Endothelial cell of umbilical vein (primary cell): ENCODE measurements around the gene MADCAM1. TPM values are rescaled to one million over a fixed set of nuclear protein-coding genes. Genes with fewer than 3 reads are reported as not detected.

Experiments
- BruUV-seq: library from RNA; stranded (reverse); fragments of 400-500 nt; replicated peaks from 2 replicates; lab custom pipeline; 2021; lab: Mats Ljungman, UMichigan
- CTCF ChIA-PET: fragments of 300-600, 350-600 bp; sonication (Branson Sonifier 250); formaldehyde crosslinking; loops from one replicate; lab custom pipeline; 2021; ENCODE audit warnings: antibody characterized with exemption, inconsistent platforms; lab: Charles Lee
- POLR2A ChIA-PET: fragments of 300-600, 350-600 bp; sonication (Branson Sonifier 250); formaldehyde crosslinking; loops from one replicate; lab custom pipeline; 2021; ENCODE audit warnings: antibody characterized with exemption, inconsistent platforms; lab: Charles Lee
- DNase-seq: peaks from one replicate; pipeline ENCODE4 v3.0.0-alpha.2; 2011; ENCODE audit warnings: low read depth, low spot score
- FAIRE-seq: peaks from 2 replicates; lab custom pipeline; 2011; peaks lifted over from hg19 to GRCh38; lab: Jason Lieb, UNC
- H2AFZ ChIP-seq: 2 replicates; pipeline ENCODE4 v1.6.0; 2012; ENCODE audit warnings: low read depth, low read length, control low read depth, inconsistent platforms
- H3K27ac ChIP-seq: 2 replicates; pipeline ENCODE4 v1.5.1; 2011; ENCODE audit warnings: low read depth, mild to moderate bottlenecking, control low read depth, low read length, moderate library complexity; ENCODE audit not compliant: insufficient read depth
- H3K27me3 ChIP-seq, 2 experiments: 2 replicates each; pipeline versions ENCODE4 v1.6.0 to v1.6.1; 2011; ENCODE audit warnings: low read length in 2 of 2, mixed read lengths in 1 of 2; ENCODE audit not compliant: control insufficient read depth in 2 of 2, insufficient read depth in 2 of 2
- H3K36me3 ChIP-seq, 2 experiments: 2 replicates in 1 of 2; 3 replicates in 1 of 2; pipeline ENCODE4 v1.5.1; 2011; ENCODE audit warnings: low read length in 2 of 2, mild to moderate bottlenecking in 1 of 2, moderate library complexity in 1 of 2; ENCODE audit not compliant: control insufficient read depth in 2 of 2, insufficient read depth in 2 of 2; ENCODE audit errors: extremely low read depth in 1 of 2
- H3K4me1 ChIP-seq: 3 replicates; pipeline ENCODE4 v1.5.1; 2011; ENCODE audit warnings: mild to moderate bottlenecking, low read length; ENCODE audit not compliant: control insufficient read depth, insufficient read depth; ENCODE audit errors: extremely low read depth
- H3K4me2 ChIP-seq: 2 replicates; pipeline ENCODE4 v1.6.1; 2011; ENCODE audit warnings: low read length, control low read depth, mixed read lengths; ENCODE audit not compliant: insufficient read depth
- H3K4me3 ChIP-seq, 3 experiments: fragments of 200-600 bp in 1 of 3; sonication (generic), shearing (Covaris generic) in 1 of 3; replicated peaks in 1 of 3; 2 replicates each; pipeline ENCODE4 v1.5.1; 2011 to 2016; ENCODE audit warnings: control low read depth in 3 of 3, low read length in 3 of 3, mild to moderate bottlenecking in 2 of 3, inconsistent platforms in 1 of 3, low read depth in 1 of 3, moderate library complexity in 1 of 3; ENCODE audit not compliant: insufficient read depth in 1 of 3
- H3K79me2 ChIP-seq: 2 replicates; pipeline ENCODE4 v1.6.0; 2012; ENCODE audit warnings: low read length, inconsistent platforms; ENCODE audit not compliant: control insufficient read depth, insufficient read depth
- H3K9ac ChIP-seq: replicated peaks from 2 replicates; pipeline ENCODE3; 2011; ENCODE audit warnings: low read length, control low read depth; ENCODE audit not compliant: insufficient read depth; ENCODE audit errors: extremely low read depth
- H3K9me1 ChIP-seq: replicated peaks from 3 replicates; pipeline ENCODE4 v1.6.0; 2011; ENCODE audit warnings: mild to moderate bottlenecking, low read length; ENCODE audit not compliant: control insufficient read depth, insufficient read depth; ENCODE audit errors: extremely low read depth
- H3K9me3 ChIP-seq: replicated peaks from 2 replicates; pipeline ENCODE4 v1.5.1; 2012; ENCODE audit warnings: low read length, inconsistent platforms; ENCODE audit not compliant: control insufficient read depth, insufficient read depth
- H4K20me1 ChIP-seq: replicated peaks from 2 replicates; pipeline ENCODE3; 2011; ENCODE audit warnings: mild to moderate bottlenecking, low read length; ENCODE audit not compliant: control insufficient read depth, insufficient read depth; ENCODE audit errors: extremely low read depth
- CTCF ChIP-seq, 2 donors: IDR thresholded peaks; 1 replicate in 1 of 2; 2 replicates in 1 of 2; pipeline ENCODE4 v1.5.1; 2011; ENCODE audit warnings: low read length in 2 of 2, mild to moderate bottlenecking in 2 of 2, moderate library complexity in 2 of 2, control low read depth in 1 of 2, inconsistent platforms in 1 of 2, low read depth in 1 of 2; ENCODE audit not compliant: insufficient read depth in 1 of 2; ENCODE audit errors: extremely low read depth in 1 of 2
- EZH2 ChIP-seq: IDR thresholded peaks from 2 replicates; pipeline ENCODE4 v1.6.1; 2012; ENCODE audit warnings: borderline replicate concordance, low read depth, mild to moderate bottlenecking, moderate library complexity, low read length, inconsistent platforms; ENCODE audit not compliant: severe bottlenecking
- FOS ChIP-seq: IDR thresholded peaks from 2 replicates; pipeline ENCODE4 v1.6.1; 2011; ENCODE audit warnings: mild to moderate bottlenecking, low read length, moderate library complexity, borderline replicate concordance; ENCODE audit not compliant: insufficient read depth
- GATA2 ChIP-seq: IDR thresholded peaks from 2 replicates; pipeline ENCODE4 v1.7.0; 2011; ENCODE audit warnings: low read depth, mild to moderate bottlenecking, moderate library complexity, mixed read lengths, low read length; ENCODE audit not compliant: insufficient read length, insufficient read depth
- JUN ChIP-seq: IDR thresholded peaks from 2 replicates; pipeline ENCODE4 v1.6.1; 2011; ENCODE audit warnings: borderline replicate concordance, low read depth; ENCODE audit not compliant: insufficient read length, insufficient read depth
- MAX ChIP-seq: IDR thresholded peaks from 2 replicates; pipeline ENCODE4 v1.6.1; 2011; ENCODE audit not compliant: insufficient read depth, insufficient read length
- MYC ChIP-seq: IDR thresholded peaks from one replicate; pipeline ENCODE4 v1.6.1; 2011; ENCODE audit warnings: mild to moderate bottlenecking, low read depth, low read length
- POLR2A ChIP-seq: IDR thresholded peaks from 2 replicates; pipeline ENCODE4 v1.6.1; 2012; ENCODE audit warnings: low read depth, mild to moderate bottlenecking, control low read depth, low read length
- POLR2AphosphoS5 ChIP-seq: IDR thresholded peaks from 2 replicates; pipeline ENCODE4 v1.6.1; 2012; ENCODE audit warnings: low read depth, mild to moderate bottlenecking, control low read depth, low read length, moderate library complexity; ENCODE audit not compliant: insufficient read depth
- dilution Hi-C: fragments of 300-500 bp; cut with MboI; formaldehyde crosslinking; loops from one replicate; pipeline ENCODE4 v1.15.0; 2019; ENCODE audit warnings: low sequenced_read_pairs; ENCODE audit not compliant: extremely low pct_ligation_motif_present
- intact Hi-C: fragments of 100-400 bp; cut with micrococcal nuclease; formaldehyde crosslinking; loops from one replicate; pipeline ENCODE4 v1.10.0; 2022
- polyA plus RNA-seq, 4 experiments: library from polyadenylated mRNA; depleted of rRNA in 3 of 4; stranded (reverse) in 3 of 4; unstranded in 1 of 4; fragments of >200 nt; gene quantifications; 2 replicates each; pipeline versions ENCODE4 v1.2.1 to v1.2.3, GENCODE V29; 2011 to 2012; ENCODE audit warnings: missing spikeins in 1 of 4
- total RNA-seq: library from RNA; stranded (reverse); gene quantifications from 2 replicates; pipeline ENCODE4 v1.2.3, GENCODE V29; 2021

MADCAM1 gene
- total and polyA plus RNA-seq, 2 donors (not counting 3 experiments of a cell fraction or from before 2014, with no cell fraction given), result 0.07 to 0.31 TPM

- dilution Hi-C loops (no loop called here), intact Hi-C loops (loop anchor here (1.0 to 10.0 kb wide), 3 partner anchors 19 to 146 kb away; partner anchors contain the start of genes MIER2 and TPGS1)
- H3K79me2 ChIP-seq, result no peaks in the 10 kb centered on the region
- CTCF ChIA-PET, result interaction anchor here (1.0 to 1.4 kb wide), 2 partner anchors 18 to 22 kb away, joined by 7 to 10 read pairs; no protein-coding TSS in a partner anchor
- no peaks in the 10 kb centered on the region for H3K9me1 ChIP-seq
- peak overlapping the region; percentile 52 for H3K4me2 ChIP-seq
- H3K9me3 ChIP-seq, result no peaks in the 10 kb centered on the region
- H3K4me3 ChIP-seq, result peak overlapping the region; percentile 53 to 77 (median 65)
- FAIRE-seq (peak; percentile 89), DNase-seq (peak; percentile 94)
- H3K27ac ChIP-seq, result peak overlapping the region; percentile 92
- no peaks in the 10 kb centered on the region for H3K36me3 ChIP-seq
- no peaks in the 10 kb centered on the region for H3K27me3 ChIP-seq
- POLR2A ChIA-PET, result interaction anchor here (0.8 kb wide), 1 partner anchor 179 kb away, joined by 3 read pairs; no protein-coding TSS in a partner anchor
- peak overlapping the region; percentile 94 for H3K9ac ChIP-seq
- H3K4me1 ChIP-seq, result peaks cover 7% of the 10 kb centered on the region
- H4K20me1 ChIP-seq, result no peaks in the 10 kb centered on the region
- TF ChIP-seq GATA2 (no peak), POLR2AphosphoS5 (peak; percentile 97), EZH2 (no peak), JUN (no peak), CTCF (IDR thresholded peaks at IDR 0.05; ENCODE audit: extremely low read depth in 1 of 2, insufficient read depth in 1 of 2, low read depth in 1 of 2, low read length in 2 of 2) (no peak), FOS (no peak), MAX (no peak), MYC (no peak), POLR2A (peak; percentile 87)
- BruUV-seq, result TSS peak; percentile 75
- peak overlapping the region; percentile 74 for H2AFZ ChIP-seq
These were observed 7.5 kb upstream of the MADCAM1 start for GRCh38 chr19:488505-489417.
